Measurements from ENCODE around the gene FBRSL1.

The FBRSL1 gene

DNA sequence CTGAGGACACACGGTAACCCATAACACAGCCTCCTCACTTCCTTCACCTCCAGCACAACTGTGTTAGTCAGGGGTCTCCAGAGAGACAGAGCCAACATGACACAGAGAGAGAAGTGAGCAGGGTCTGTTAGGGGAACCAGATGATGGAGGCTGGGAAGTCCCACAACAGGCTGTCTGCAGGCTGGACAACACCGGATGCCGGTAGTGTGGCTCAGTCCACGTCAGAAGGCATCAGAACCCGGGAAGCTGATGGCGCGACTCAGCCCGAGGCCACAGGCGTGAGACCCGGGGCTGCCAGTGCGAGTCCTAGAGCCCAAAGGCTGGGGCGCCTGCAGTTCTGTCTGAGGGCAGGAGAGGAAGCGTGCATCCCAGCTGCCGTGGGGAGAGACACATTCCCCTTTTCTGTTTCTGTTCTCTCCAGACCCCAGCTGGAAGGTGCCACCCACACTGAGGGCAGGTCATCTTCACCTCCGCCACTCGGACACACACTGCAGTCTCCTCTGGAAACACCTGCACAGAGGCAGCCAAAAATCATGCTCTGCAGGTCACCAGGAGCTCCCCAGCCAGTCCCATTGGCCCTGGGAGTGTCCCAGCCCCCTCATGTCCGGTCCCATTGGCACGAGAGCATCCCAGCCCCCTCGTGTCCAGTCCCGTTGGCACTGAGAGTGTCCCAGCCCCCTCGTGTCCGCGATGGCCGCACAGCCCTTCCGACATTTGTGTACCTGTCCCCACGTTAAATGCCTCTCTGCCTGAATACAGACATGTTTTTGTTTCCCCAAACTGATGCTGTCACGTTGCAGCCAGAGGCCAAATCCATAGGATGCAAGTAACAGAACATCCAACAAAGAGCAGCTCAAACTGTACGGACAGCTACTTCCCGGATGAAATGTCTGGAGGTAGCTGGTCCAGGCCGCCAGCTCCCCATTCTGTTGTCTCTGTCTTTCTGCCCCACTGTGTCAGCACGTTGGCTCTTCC is 7.9 kb upstream of the FBRSL1 start:
- peaks cover 47% of the 10 kb centered on the region for H3K27me3 ChIP-seq (replicated peaks; ENCODE audit: insufficient read depth, low read length)
- H3K4me2 ChIP-seq (ENCODE audit: low read depth, low read length): no peak overlapping the region
- DNase-seq: no peak
- TF ChIP-seq EZH2phosphoT487 (IDR thresholded peaks at IDR 0.05; ENCODE audit: low read length) (no peak), EZH2 (optimal IDR thresholded peaks at IDR 0.05; ENCODE audit: low read depth, low read length) (no peak)
- TF ChIP-seq, protein P1, sequence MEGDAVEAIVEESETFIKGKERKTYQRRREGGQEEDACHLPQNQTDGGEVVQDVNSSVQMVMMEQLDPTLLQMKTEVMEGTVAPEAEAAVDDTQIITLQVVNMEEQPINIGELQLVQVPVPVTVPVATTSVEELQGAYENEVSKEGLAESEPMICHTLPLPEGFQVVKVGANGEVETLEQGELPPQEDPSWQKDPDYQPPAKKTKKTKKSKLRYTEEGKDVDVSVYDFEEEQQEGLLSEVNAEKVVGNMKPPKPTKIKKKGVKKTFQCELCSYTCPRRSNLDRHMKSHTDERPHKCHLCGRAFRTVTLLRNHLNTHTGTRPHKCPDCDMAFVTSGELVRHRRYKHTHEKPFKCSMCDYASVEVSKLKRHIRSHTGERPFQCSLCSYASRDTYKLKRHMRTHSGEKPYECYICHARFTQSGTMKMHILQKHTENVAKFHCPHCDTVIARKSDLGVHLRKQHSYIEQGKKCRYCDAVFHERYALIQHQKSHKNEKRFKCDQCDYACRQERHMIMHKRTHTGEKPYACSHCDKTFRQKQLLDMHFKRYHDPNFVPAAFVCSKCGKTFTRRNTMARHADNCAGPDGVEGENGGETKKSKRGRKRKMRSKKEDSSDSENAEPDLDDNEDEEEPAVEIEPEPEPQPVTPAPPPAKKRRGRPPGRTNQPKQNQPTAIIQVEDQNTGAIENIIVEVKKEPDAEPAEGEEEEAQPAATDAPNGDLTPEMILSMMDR (IDR thresholded peaks at IDR 0.05; ENCODE audit: low read length): no peak
- H3K4me3 ChIP-seq (ENCODE audit: low read length): no peak overlapping the region
- H3K9me3 ChIP-seq (replicated peaks; ENCODE audit: insufficient read depth, low read length): no peaks in the 10 kb centered on the region
- no peaks in the 10 kb centered on the region for H3K36me3 ChIP-seq (replicated peaks; ENCODE audit: insufficient read depth, low read length)
- H3K4me1 ChIP-seq (ENCODE audit: low read length): no peaks in the 10 kb centered on the region
- no peak overlapping the region for H3K27ac ChIP-seq (ENCODE audit: low read length)
- no peaks in the 10 kb centered on the region for H4K20me1 ChIP-seq (ENCODE audit: insufficient read depth, low read length)
- no peaks in the 10 kb centered on the region for H3K79me2 ChIP-seq (ENCODE audit: low read length)
- no peak overlapping the region for H3K9ac ChIP-seq (ENCODE audit: low read length)
- no peak overlapping the region for H2AFZ ChIP-seq (ENCODE audit: low read length)
- no peaks in the 10 kb centered on the region for H3K9me2 ChIP-seq (replicated peaks; ENCODE audit: insufficient read depth, low read length)
- H3F3A ChIP-seq (ENCODE audit: insufficient read depth, low read length): no peaks in the 10 kb centered on the region

GRCh38 chr12:132482771-132483170 is 7.2 kb upstream of the FBRSL1 start:
- no peaks in the 10 kb centered on the region for H3F3A ChIP-seq (ENCODE audit: insufficient read depth, low read length)
- H3K36me3 ChIP-seq (replicated peaks; ENCODE audit: insufficient read depth, low read length): no peaks in the 10 kb centered on the region
- no peak overlapping the region for H3K9ac ChIP-seq (ENCODE audit: low read length)
- no peaks in the 10 kb centered on the region for H3K9me2 ChIP-seq (replicated peaks; ENCODE audit: insufficient read depth, low read length)
- no peaks in the 10 kb centered on the region for H3K9me3 ChIP-seq (replicated peaks; ENCODE audit: insufficient read depth, low read length)
- H3K4me3 ChIP-seq (ENCODE audit: low read length): no peak overlapping the region
- H4K20me1 ChIP-seq (ENCODE audit: insufficient read depth, low read length): no peaks in the 10 kb centered on the region
- peaks cover 47% of the 10 kb centered on the region for H3K27me3 ChIP-seq (replicated peaks; ENCODE audit: insufficient read depth, low read length)
- no peak for DNase-seq
- H2AFZ ChIP-seq (ENCODE audit: low read length): no peak overlapping the region
- no peaks in the 10 kb centered on the region for H3K79me2 ChIP-seq (ENCODE audit: low read length)
- H3K4me2 ChIP-seq (ENCODE audit: low read depth, low read length): no peak overlapping the region
- H3K4me1 ChIP-seq (ENCODE audit: low read length): no peaks in the 10 kb centered on the region
- H3K27ac ChIP-seq (ENCODE audit: low read length): no peak overlapping the region
- no peak for TF ChIP-seq EZH2phosphoT487 (IDR thresholded peaks at IDR 0.05; ENCODE audit: low read length)
- no peak for TF ChIP-seq EZH2 (optimal IDR thresholded peaks at IDR 0.05; ENCODE audit: low read depth, low read length)
- TF ChIP-seq, protein P1 (IDR thresholded peaks at IDR 0.05; ENCODE audit: low read length): no peak

DNA sequence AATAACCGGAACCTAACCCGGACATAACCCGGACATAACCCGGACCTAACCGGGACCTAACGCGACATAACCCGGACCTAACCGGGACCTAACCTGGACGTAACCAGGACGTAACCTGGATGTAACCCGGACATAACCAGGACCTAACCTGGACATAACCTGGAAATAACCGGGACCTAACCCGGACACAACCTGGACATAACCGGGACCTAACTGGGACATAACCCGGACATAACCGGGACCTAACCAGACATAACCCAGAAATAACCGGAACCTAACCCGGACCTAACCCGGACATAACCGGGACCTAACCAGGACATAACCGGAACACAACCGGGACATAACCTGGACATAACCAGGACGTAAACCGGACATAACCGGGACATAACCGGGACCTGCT is 6.7 kb upstream of the FBRSL1 start:
- Histone ChIP-seq H3K4me2 (ENCODE audit: low read depth, low read length) (no peak overlapping the region), H3K4me3 (ENCODE audit: low read length) (no peak overlapping the region), H3K4me1 (ENCODE audit: low read length) (no peaks in the 10 kb centered on the region)

More for the DNA sequence above, 6.7 kb upstream of the FBRSL1 start:
- Histone ChIP-seq H3K36me3 (replicated peaks; ENCODE audit: insufficient read depth, low read length) (no peaks in the 10 kb centered on the region), H4K20me1 (ENCODE audit: insufficient read depth, low read length) (no peaks in the 10 kb centered on the region), H3K27me3 (replicated peaks; ENCODE audit: insufficient read depth, low read length) (peaks cover 50% of the 10 kb centered on the region), H3F3A (ENCODE audit: insufficient read depth, low read length) (no peaks in the 10 kb centered on the region), H3K79me2 (ENCODE audit: low read length) (no peaks in the 10 kb centered on the region), H2AFZ (ENCODE audit: low read length) (no peak overlapping the region), H3K27ac (ENCODE audit: low read length) (no peak overlapping the region), H3K9me3 (replicated peaks; ENCODE audit: insufficient read depth, low read length) (no peaks in the 10 kb centered on the region), H3K9ac (ENCODE audit: low read length) (no peak overlapping the region), H3K9me2 (replicated peaks; ENCODE audit: insufficient read depth, low read length) (no peaks in the 10 kb centered on the region)
- TF ChIP-seq EZH2phosphoT487 (IDR thresholded peaks at IDR 0.05; ENCODE audit: low read length) (no peak), EZH2 (optimal IDR thresholded peaks at IDR 0.05; ENCODE audit: low read depth, low read length) (no peak)
- TF ChIP-seq, protein P1 (IDR thresholded peaks at IDR 0.05; ENCODE audit: low read length): no peak
- no peak for DNase-seq
